Loucy (cell line): ENCODE results near the gene NBPF1.
"Not testable (repeated sequence)": the region's sequence is repeated elsewhere in the genome, so short reads cannot be mapped to it uniquely, and the experiment has no call there.

ENCODE experiments used
- CTCF ChIP-seq: fragments of 200-600 bp; sonication (generic); conservative IDR thresholded peaks from 2 replicates; pipeline ENCODE4 v1.5.1; 2014; ENCODE audit warnings: mild to moderate bottlenecking, antibody characterized with exemption, low read length
- EZH2phosphoT487 ChIP-seq: fragments of 200-600 bp; IDR thresholded peaks from 2 replicates; pipeline ENCODE4 v1.6.1; 2018; ENCODE audit warnings: antibody characterized with exemption, mild to moderate bottlenecking, moderate library complexity, borderline replicate concordance

GRCh38 chr1:16512624-16513411 is 100.5 kb downstream of the NBPF1 start:
- not testable (repeated sequence) for TF ChIP-seq CTCF, EZH2phosphoT487
